ENCODE measurements around the gene MCAM. TPM values are rescaled to one million over a fixed set of nuclear protein-coding genes. Genes with fewer than 3 reads are reported as not detected.

MCAM gene
- total and polyA plus RNA-seq, 2 of the 8 experiments (the other 6 are each of a cell fraction or from before 2014, with no cell fraction given) = 22.4 to 32.2 TPM

GRCh38 chr11:119322360-119322739 lies 5.4 kb upstream of the MCAM start:
- Histone ChIP-seq H3K27ac (ENCODE audit: low read depth, low read length) (no peak overlapping the region), H3K9me3 (ENCODE audit: insufficient read depth in 2 of 2, low read depth in 1 of 2, low read length in 1 of 2) (no peaks in the 10 kb centered on the region), H4K91ac (replicated peaks; ENCODE audit: insufficient read length, low read length) (no peak overlapping the region), H2BK120ac (replicated peaks; ENCODE audit: low read depth, low read length) (no peak overlapping the region), H2BK15ac (ENCODE audit: low read length) (0 out of 2 replicates have a peak overlapping the region, but pooled peaks have one; percentile 38), H3K4ac (replicated peaks; ENCODE audit: insufficient read length, low read depth, low read length) (no peak overlapping the region), H3K9ac (replicated peaks in 1 of 4; ENCODE audit: extremely low read depth in 1 of 4, low read depth in 3 of 4, low read length in 3 of 4) (no peak overlapping the region), H3K23me2 (ENCODE audit: low read depth, low read length) (peaks cover 10% of the 10 kb centered on the region; the same call in 1 of the 2 replicates), H3K79me2 (ENCODE audit: control insufficient read depth in 1 of 2, insufficient read depth in 2 of 2, low read length in 2 of 2) (no peaks in the 10 kb centered on the region), H3K14ac (ENCODE audit: insufficient read length) (no peak overlapping the region), H3K4me1 (replicated peaks in 1 of 4; ENCODE audit: control insufficient read depth in 3 of 4, insufficient read depth in 4 of 4, low read length in 3 of 4) (peaks cover 11 to 36% (median 31%) of the 10 kb centered on the region in 4 experiments), H2BK12ac (ENCODE audit: low read depth, low read length) (0 out of 2 replicates have a peak overlapping the region, but pooled peaks have one; percentile 28), H3K79me1 (ENCODE audit: low read depth, low read length) (no peaks in the 10 kb centered on the region), H4K8ac (ENCODE audit: extremely low read depth, insufficient read depth, low read length) (no peak overlapping the region), H2AFZ (ENCODE audit: low read length) (no peak overlapping the region), H4K5ac (ENCODE audit: insufficient read length, low read depth, low read length) (no peak overlapping the region), H4K20me1 (replicated peaks in 1 of 2; ENCODE audit: control insufficient read depth in 1 of 2, insufficient read depth in 2 of 2, low read length in 2 of 2) (no peaks in the 10 kb centered on the region), H2AK5ac (ENCODE audit: low read depth, low read length) (no peak overlapping the region), H3K27me3 (replicated peaks in 1 of 4; ENCODE audit: control insufficient read depth in 3 of 4, extremely low read depth in 1 of 4, insufficient read depth in 3 of 4, low read length in 3 of 4) (peaks cover 0 to 16% (median 11%) of the 10 kb centered on the region in 4 experiments; a peak in 5 of 7 replicates), H2BK20ac (ENCODE audit: low read length) (no peak overlapping the region), H3K18ac (ENCODE audit: extremely low read depth, low read length) (no peak overlapping the region), H3K23ac (ENCODE audit: insufficient read length) (no peak overlapping the region), H3K36me3 (ENCODE audit: control insufficient read depth in 2 of 4, insufficient read depth in 4 of 4, low read length in 3 of 4) (no peaks in the 10 kb centered on the region), H3K4me3 (ENCODE audit: extremely low read depth in 1 of 4, insufficient read depth in 2 of 4, low read depth in 3 of 4, low read length in 4 of 4) (no peak overlapping the region), H3K56ac (replicated peaks; ENCODE audit: insufficient read length, low read depth, low read length) (no peak overlapping the region), H2BK5ac (ENCODE audit: low read depth, low read length) (no peak overlapping the region; the same call in 1 of the 2 replicates), H3K4me2 (ENCODE audit: insufficient read depth in 1 of 2, low read depth in 2 of 2, low read length in 2 of 2) (no peak overlapping the region; a peak in 1 of 4 replicates)
- WGBS, 2 experiments (ENCODE audit: extremely low coverage in 1 of 2, insufficient coverage in 1 of 2, insufficient read length in 1 of 2, insufficient replicate concordance in 2 of 2, low coverage in 1 of 2, low lambda C conversion rate in 2 of 2, missing lambda C conversion rate in 1 of 2) = 89% methylated on average over 6 of the region's 6 CpGs; no CpG with 5 or more reads in 1 of the 2 experiments
- DNase-seq (ENCODE audit: low read depth in 1 of 2, low spot score in 2 of 2) (no peak), FAIRE-seq (no peak)
- ChIA-PET POLR2A (ENCODE audit: partially characterized antibody) (interaction anchor here (0.8 to 5.2 kb wide), 11 partner anchors 10 to 410 kb away, joined by 3 to 29 read pairs (median 4); partner anchors contain the start of genes RNF26 and USP2), CTCF (ENCODE audit: partially characterized antibody) (interaction anchor here (0.7 to 16.8 kb wide), 30 partner anchors 13 to 285 kb away, joined by 3 to 415 read pairs (median 5); partner anchors contain the start of genes C1QTNF5, MFRP, RNF26 and USP2)
- no peak for TF ChIP-seq SP1 (IDR thresholded peaks at IDR 0.05; ENCODE audit: low read depth, low read length)
- TF ChIP-seq JUND (IDR thresholded peaks at IDR 0.05; ENCODE audit: low read length) = no peak
- TF ChIP-seq CHD1 (IDR thresholded peaks at IDR 0.05; ENCODE audit: low read depth, low read length) = no peak
- TF ChIP-seq SIX5 (IDR thresholded peaks at IDR 0.05; ENCODE audit: low read depth, low read length) = no peak
- no peak for TF ChIP-seq TCF12 (IDR thresholded peaks at IDR 0.05; ENCODE audit: low read depth, low read length)
- TF ChIP-seq SUZ12 (IDR thresholded peaks at IDR 0.05; ENCODE audit: low read length) = no peak
- no peak for TF ChIP-seq CHD2 (IDR thresholded peaks at IDR 0.05; ENCODE audit: low read length)
- TF ChIP-seq, protein P1, sequence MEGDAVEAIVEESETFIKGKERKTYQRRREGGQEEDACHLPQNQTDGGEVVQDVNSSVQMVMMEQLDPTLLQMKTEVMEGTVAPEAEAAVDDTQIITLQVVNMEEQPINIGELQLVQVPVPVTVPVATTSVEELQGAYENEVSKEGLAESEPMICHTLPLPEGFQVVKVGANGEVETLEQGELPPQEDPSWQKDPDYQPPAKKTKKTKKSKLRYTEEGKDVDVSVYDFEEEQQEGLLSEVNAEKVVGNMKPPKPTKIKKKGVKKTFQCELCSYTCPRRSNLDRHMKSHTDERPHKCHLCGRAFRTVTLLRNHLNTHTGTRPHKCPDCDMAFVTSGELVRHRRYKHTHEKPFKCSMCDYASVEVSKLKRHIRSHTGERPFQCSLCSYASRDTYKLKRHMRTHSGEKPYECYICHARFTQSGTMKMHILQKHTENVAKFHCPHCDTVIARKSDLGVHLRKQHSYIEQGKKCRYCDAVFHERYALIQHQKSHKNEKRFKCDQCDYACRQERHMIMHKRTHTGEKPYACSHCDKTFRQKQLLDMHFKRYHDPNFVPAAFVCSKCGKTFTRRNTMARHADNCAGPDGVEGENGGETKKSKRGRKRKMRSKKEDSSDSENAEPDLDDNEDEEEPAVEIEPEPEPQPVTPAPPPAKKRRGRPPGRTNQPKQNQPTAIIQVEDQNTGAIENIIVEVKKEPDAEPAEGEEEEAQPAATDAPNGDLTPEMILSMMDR (IDR thresholded peaks at IDR 0.05; ENCODE audit: control extremely low read depth in 1 of 3, insufficient read depth in 1 of 3, low read depth in 1 of 3, low read length in 3 of 3) = no peak
